Transverse colon (tissue), 4 donors: ENCODE measurements around the gene TRIL. TPM values are rescaled to one million over a fixed set of nuclear protein-coding genes. Genes with fewer than 3 reads are reported as not detected.

ENCODE experiments used
- DNase-seq: peaks from one replicate; pipeline ENCODE4 v3.0.0-alpha.2; 2019
- H3K27ac ChIP-seq, 4 donors: fragments of 200-600 bp; sonication (generic); 2 replicates each; pipeline ENCODE4 v1.5.1; 2016 to 2018; ENCODE audit warnings: inconsistent platforms in 4 of 4
- H3K27me3 ChIP-seq: fragments of 200-600 bp; sonication (generic); 2 replicates; pipeline ENCODE4 v1.5.1; 2017; ENCODE audit warnings: inconsistent platforms
- H3K36me3 ChIP-seq, 4 donors: fragments of 200-600 bp; sonication (generic); 2 replicates each; pipeline ENCODE4 v1.5.1; 2017 to 2019; ENCODE audit warnings: inconsistent platforms in 4 of 4
- H3K4me1 ChIP-seq, 4 donors: fragments of 200-600 bp; sonication (generic); 2 replicates each; pipeline ENCODE4 v1.5.1; 2017 to 2020; ENCODE audit warnings: inconsistent platforms in 4 of 4
- H3K4me3 ChIP-seq, 4 donors: fragments of 200-600 bp; sonication (generic); 1 replicate in 1 of 4; 2 replicates in 3 of 4; pipeline versions ENCODE4 v1.5.1 to v1.6.1; 2017 to 2019; ENCODE audit warnings: inconsistent platforms in 4 of 4
- H3K9me3 ChIP-seq, 2 donors: fragments of 200-600 bp; sonication (generic); 2 replicates each; pipeline ENCODE4 v1.5.1; 2017 to 2019; ENCODE audit warnings: inconsistent platforms in 2 of 2
- EP300 ChIP-seq: sonication (generic); formaldehyde crosslinking; IDR thresholded peaks from one replicate; pipeline ENCODE4 v1.6.1; 2017; ENCODE audit warnings: antibody characterized with exemption, low read depth
- POLR2A ChIP-seq: fragments of 450-650 bp; IDR thresholded peaks from one replicate; pipeline ENCODE4 v1.6.1; 2016; ENCODE audit warnings: antibody characterized with exemption, mild to moderate bottlenecking, moderate library complexity
- POLR2AphosphoS5 ChIP-seq, 3 donors: sonication (generic); formaldehyde crosslinking; IDR thresholded peaks; one replicate each; pipeline ENCODE4 v1.6.1; 2016; ENCODE audit warnings: antibody characterized with exemption in 3 of 3
- WGBS, 2 donors: methylation state at CpG; one replicate each; pipeline ENCODE4 v1.1.5; 2018; ENCODE audit warnings: low coverage in 1 of 2; 5-methylcytosine and 5-hydroxymethylcytosine counted together
- in situ Hi-C, 4 donors: fragments of 200-750 bp; cut with MboI; loops; one replicate each; pipeline versions ENCODE4 v1.15.0 to v1.15.1; 2017; ENCODE audit warnings: low sequenced_read_pairs in 3 of 4, low pct_ligation_motif_present in 1 of 4, low pct_unique_long_range_greater_than_20kb in 1 of 4
- intact Hi-C: fragments of 100-400 bp; cut with DNase I; formaldehyde crosslinking; loops from one replicate; pipeline ENCODE4 v1.15.1; 2023; ENCODE audit warnings: low total_unique reads
- total RNA-seq, 4 donors: library from RNA; depleted of rRNA; stranded (reverse); fragments of >200 nt; gene quantifications; one replicate each; pipeline ENCODE4 v1.1.0, GENCODE V29; 2016
- TF ChIP-seq, protein P1 (sequence below), 5 experiments: fragments of 200-600 bp in 3 of 5; fragments of 450-650 bp in 2 of 5; sonication (generic) in 3 of 5; IDR thresholded peaks; 1 replicate in 2 of 5; 2 replicates in 3 of 5; pipeline ENCODE4 v1.5.1; 2016 to 2017; ENCODE audit warnings: antibody characterized with exemption in 5 of 5, inconsistent platforms in 3 of 5, mild to moderate bottlenecking in 2 of 5, moderate library complexity in 1 of 5

Gene TRIL
- total RNA-seq, 4 donors from 2014 or later, result 0.79 to 3.0 (median 1.0) TPM

DNA sequence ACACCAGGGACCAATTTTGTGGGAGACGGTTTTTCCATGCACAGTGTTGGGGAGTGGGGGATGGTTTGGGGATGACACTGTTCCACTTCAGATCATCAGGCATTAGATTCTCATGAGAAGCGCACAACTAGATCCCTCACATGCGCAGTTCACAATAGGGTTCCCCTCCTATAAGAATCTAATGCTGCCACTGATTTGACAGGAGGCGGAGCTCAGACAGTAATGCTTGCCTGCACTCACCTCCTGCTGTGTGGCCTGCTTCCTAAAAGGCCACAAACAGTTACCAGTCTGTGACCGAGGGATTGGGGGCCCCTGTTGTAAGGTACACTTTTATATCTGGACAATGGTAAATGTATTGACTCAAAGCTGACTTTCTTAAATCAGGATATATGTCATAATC, 45.6 kb upstream of the TRIL start:
- Histone ChIP-seq H3K4me1 (no peaks in the 10 kb centered on the region), H3K4me3 (no peak overlapping the region), H3K36me3 (no peaks in the 10 kb centered on the region), H3K27ac (no peak overlapping the region), H3K27me3 (no peaks in the 10 kb centered on the region), H3K9me3 (no peaks in the 10 kb centered on the region)
- TF ChIP-seq POLR2AphosphoS5 (IDR thresholded peaks at IDR 0.05), result no peak
- no peak for TF ChIP-seq EP300
- no peak for TF ChIP-seq POLR2A
- TF ChIP-seq, protein P1, sequence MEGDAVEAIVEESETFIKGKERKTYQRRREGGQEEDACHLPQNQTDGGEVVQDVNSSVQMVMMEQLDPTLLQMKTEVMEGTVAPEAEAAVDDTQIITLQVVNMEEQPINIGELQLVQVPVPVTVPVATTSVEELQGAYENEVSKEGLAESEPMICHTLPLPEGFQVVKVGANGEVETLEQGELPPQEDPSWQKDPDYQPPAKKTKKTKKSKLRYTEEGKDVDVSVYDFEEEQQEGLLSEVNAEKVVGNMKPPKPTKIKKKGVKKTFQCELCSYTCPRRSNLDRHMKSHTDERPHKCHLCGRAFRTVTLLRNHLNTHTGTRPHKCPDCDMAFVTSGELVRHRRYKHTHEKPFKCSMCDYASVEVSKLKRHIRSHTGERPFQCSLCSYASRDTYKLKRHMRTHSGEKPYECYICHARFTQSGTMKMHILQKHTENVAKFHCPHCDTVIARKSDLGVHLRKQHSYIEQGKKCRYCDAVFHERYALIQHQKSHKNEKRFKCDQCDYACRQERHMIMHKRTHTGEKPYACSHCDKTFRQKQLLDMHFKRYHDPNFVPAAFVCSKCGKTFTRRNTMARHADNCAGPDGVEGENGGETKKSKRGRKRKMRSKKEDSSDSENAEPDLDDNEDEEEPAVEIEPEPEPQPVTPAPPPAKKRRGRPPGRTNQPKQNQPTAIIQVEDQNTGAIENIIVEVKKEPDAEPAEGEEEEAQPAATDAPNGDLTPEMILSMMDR (IDR thresholded peaks at IDR 0.05), result no peak
- WGBS, 2 donors, result 71 to 96% methylated on average over 1 to 5 of the region's 5 CpGs
- in situ Hi-C loops, result no loop called here
- intact Hi-C loops, result no loop called here
- DNase-seq, result no peak

DNA sequence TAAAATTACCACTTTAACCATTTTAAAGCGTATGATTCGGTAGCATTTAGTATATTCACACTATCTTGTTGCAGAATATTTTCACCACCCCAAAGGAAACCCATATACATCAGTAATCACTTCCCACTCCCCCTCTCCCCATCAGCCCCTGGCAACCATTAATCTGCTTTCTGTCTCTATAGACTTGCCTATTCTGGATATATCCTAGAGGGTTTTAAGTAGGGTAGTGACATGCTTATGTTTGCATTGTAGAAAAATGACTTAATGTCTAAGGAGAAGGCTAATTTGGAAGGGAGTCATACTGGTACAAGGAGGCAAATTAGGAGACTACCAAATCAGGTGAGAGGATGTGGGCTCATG, 42.6 kb upstream of the TRIL start:
- Histone ChIP-seq H3K4me1 (no peaks in the 10 kb centered on the region), H3K9me3 (no peaks in the 10 kb centered on the region)
- intact Hi-C loops, result no loop called here

DNA sequence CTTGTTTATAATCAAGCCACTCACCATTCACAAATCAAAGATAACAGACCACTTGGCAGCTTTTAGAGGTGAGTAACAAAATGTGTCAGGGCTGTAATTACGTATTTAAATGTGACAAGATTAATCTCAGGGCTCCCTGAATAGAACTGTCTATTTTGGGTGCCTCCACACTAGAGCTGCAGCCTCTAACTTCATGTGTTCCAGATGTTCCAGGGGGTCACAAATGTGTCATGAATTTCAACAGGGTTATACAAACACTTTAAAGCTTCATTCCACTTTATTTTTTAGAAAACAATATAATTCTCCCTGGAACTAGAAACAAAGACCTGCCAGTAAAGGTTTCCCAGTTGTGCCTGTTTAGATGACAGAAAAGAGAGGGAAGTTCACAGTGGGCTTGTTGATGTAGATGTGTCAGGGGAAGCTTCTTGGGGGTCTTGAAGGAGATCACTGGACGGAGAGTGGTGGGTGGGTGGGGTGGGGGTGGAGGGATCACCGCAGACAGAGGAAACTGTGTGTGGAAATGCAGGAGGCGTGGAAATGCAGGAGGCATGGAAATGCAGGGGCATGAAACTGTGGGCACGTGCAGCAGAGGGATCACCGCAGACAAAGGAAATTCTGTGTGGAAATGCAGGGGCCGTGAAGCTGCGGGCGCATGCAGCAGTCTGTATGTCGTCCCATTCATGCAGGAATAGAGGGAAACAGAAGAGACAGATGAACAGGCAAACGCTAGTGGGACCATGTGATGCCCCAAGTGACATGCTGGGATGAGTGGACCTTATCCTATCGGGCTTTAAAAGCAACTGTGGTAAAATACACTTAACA, 42.0 kb upstream of the TRIL start:
- Histone ChIP-seq H3K27ac (no peak overlapping the region), H3K27me3 (no peaks in the 10 kb centered on the region), H3K4me1 (no peaks in the 10 kb centered on the region), H3K4me3 (no peak overlapping the region), H3K9me3 (no peaks in the 10 kb centered on the region), H3K36me3 (no peaks in the 10 kb centered on the region)
- in situ Hi-C loops (no loop called here), intact Hi-C loops (no loop called here)
- 84 to 95% methylated on average over 4 to 12 of the region's 12 CpGs for WGBS, 2 donors
- no peak for DNase-seq
- TF ChIP-seq POLR2AphosphoS5 (IDR thresholded peaks at IDR 0.05) (no peak), EP300 (no peak)
- TF ChIP-seq, protein P1 (IDR thresholded peaks at IDR 0.05), result no peak

More for the DNA sequence above, 42.6 kb upstream of the TRIL start:
- WGBS, 2 donors, result 94 to 100% methylated on average over 2 of the region's 2 CpGs
- no peaks in the 10 kb centered on the region for H3K27me3 ChIP-seq
- in situ Hi-C loops, result no loop called here
- H3K27ac ChIP-seq, result no peak overlapping the region
- H3K36me3 ChIP-seq, result no peaks in the 10 kb centered on the region
- no peak for TF ChIP-seq POLR2AphosphoS5 (IDR thresholded peaks at IDR 0.05)
- TF ChIP-seq POLR2A, result no peak
- no peak for TF ChIP-seq EP300
- TF ChIP-seq, protein P1 (IDR thresholded peaks at IDR 0.05), result no peak
- H3K4me3 ChIP-seq, result no peak overlapping the region
- DNase-seq, result no peak

DNA sequence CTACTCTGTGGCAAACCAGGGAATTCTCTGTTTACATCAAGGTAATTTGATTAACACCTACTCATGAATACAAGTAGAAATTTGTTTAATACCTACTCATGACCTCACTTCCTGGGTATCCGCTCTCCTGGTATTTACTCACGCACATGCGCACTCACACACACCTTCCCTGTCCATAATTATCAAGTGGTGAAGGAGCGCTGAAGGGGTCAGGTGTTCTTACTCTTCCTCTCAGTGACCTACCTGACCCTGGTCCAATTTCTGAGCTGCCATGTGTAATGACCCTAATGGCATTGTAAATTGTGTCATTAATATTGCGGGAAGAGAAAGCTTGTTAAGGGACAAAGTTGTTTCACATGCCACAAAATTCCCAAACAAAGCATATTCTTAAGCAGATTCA, 41.3 kb upstream of the TRIL start:
- no peaks in the 10 kb centered on the region for H3K9me3 ChIP-seq
- no peaks in the 10 kb centered on the region for H3K4me1 ChIP-seq
- intact Hi-C loops, result no loop called here
- H3K36me3 ChIP-seq, result no peaks in the 10 kb centered on the region
- no peak for TF ChIP-seq POLR2A
- no peak for TF ChIP-seq POLR2AphosphoS5 (IDR thresholded peaks at IDR 0.05)
- TF ChIP-seq, protein P1 (IDR thresholded peaks at IDR 0.05), result no peak
- TF ChIP-seq EP300, result no peak
- WGBS, 2 donors, result 99 to 100% methylated on average over 4 to 5 of the region's 5 CpGs
- no peak for DNase-seq
- H3K4me3 ChIP-seq, result no peak overlapping the region
- H3K27ac ChIP-seq, result no peak overlapping the region
- H3K27me3 ChIP-seq, result no peaks in the 10 kb centered on the region
- in situ Hi-C loops, result no loop called here
